ENCODE measurements around the gene FSCN2. TPM values are rescaled to one million over a fixed set of nuclear protein-coding genes. Genes with fewer than 3 reads are reported as not detected.

FSCN2 gene
- total RNA-seq, 1 experiment from 2014 or later: 1.6 TPM

DNA sequence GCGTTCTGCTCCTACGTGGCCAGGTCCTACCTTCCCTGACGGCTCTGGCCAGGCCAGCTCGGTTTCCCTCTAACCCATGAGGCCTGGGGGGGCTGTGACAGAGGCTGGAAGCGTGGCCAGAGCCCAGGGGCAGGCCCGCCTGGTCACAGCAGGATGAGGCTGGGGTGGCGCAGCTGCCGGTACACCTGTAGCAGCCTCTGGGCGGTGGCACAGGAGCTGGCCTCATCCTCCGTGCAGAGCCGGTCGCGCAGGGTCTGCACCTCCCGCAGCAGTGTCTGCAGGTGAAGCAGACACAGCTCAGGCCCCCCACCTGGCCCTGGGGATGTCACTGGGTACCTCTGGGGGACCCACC lies 12.5 kb downstream of the FSCN2 start:
- Mint-ChIP-seq H3K36me3 (ENCODE audit: insufficient read depth in 1 of 3, low read depth in 3 of 3) (peaks cover 5 to 25% (median 12%) of the 10 kb centered on the region in 3 experiments; a peak in 6 of 7 replicates), H3K4me3 (no peak overlapping the region), H3K9me3 (no peaks in the 10 kb centered on the region), H3K4me1 (0 out of 4 replicates have a peak, but pooled peaks cover 5 to 7% of the 10 kb centered on the region in 2 experiments), H3K27me3 (ENCODE audit: low read depth) (peaks cover 11% of the 10 kb centered on the region), H3K27ac (no peak overlapping the region)
- Histone ChIP-seq H3K9ac (ENCODE audit: extremely low read depth, insufficient read length, low read length) (no peak overlapping the region), H4K91ac (ENCODE audit: insufficient read length, low read depth, low read length) (no peak overlapping the region), H3K14ac (ENCODE audit: insufficient read depth, low read length) (no peak overlapping the region), H3K23ac (ENCODE audit: insufficient read length, low read depth, low read length) (no peak overlapping the region), H2BK20ac (ENCODE audit: low read depth, low read length, poor library complexity, severe bottlenecking) (no peak overlapping the region), H3K27me3 (ENCODE audit: insufficient read depth, low read length) (peaks cover 7% of the 10 kb centered on the region; the same call in 1 of the 2 replicates), H2BK15ac (ENCODE audit: low read depth, low read length) (no peak overlapping the region), H2AFZ (ENCODE audit: low read length) (no peak overlapping the region), H3K4me2 (ENCODE audit: insufficient read depth, insufficient read length, low read length) (no peak overlapping the region), H4K8ac (replicated peaks; ENCODE audit: insufficient read length, low read depth, low read length) (no peak overlapping the region), H3K27ac (ENCODE audit: insufficient read length, low read depth, low read length) (no peak overlapping the region), H4K20me1 (ENCODE audit: control insufficient read depth, insufficient read depth, insufficient read length) (peaks cover 4% of the 10 kb centered on the region), H3K79me2 (ENCODE audit: insufficient read depth, low read length) (no peaks in the 10 kb centered on the region), H2AK5ac (ENCODE audit: insufficient read length, low read length) (no peak overlapping the region), H3K9me3 (ENCODE audit: control insufficient read depth, low read depth, low read length) (no peaks in the 10 kb centered on the region), H3K79me1 (ENCODE audit: insufficient read depth, low read depth, low read length, poor library complexity, severe bottlenecking) (no peaks in the 10 kb centered on the region), H3K4ac (ENCODE audit: low read depth, low read length) (no peak overlapping the region), H4K5ac (ENCODE audit: insufficient read length, low read depth, low read length) (no peak overlapping the region), H3T11ph (ENCODE audit: low read length) (no peak overlapping the region), H3K23me2 (ENCODE audit: insufficient read length, low read depth, low read length, poor library complexity, severe bottlenecking) (peaks cover 5% of the 10 kb centered on the region), H3K4me1 (ENCODE audit: insufficient read depth, low read length) (no peaks in the 10 kb centered on the region), H3K18ac (ENCODE audit: insufficient read length, low read depth, low read length) (no peak overlapping the region), H3K56ac (ENCODE audit: insufficient read length, low read depth, low read length) (no peak overlapping the region), H2BK12ac (ENCODE audit: insufficient read length, low read depth, low read length) (no peak overlapping the region), H2BK120ac (ENCODE audit: low read depth, low read length, poor library complexity, severe bottlenecking) (no peak overlapping the region), H2BK5ac (ENCODE audit: insufficient read length, low read length) (no peak overlapping the region)
- DNase-seq: no peak
- no CpG with 5 or more reads among the region's 14 CpGs for WGBS (ENCODE audit: extremely low coverage, insufficient read length, low lambda C conversion rate)
- TF ChIP-seq, protein P1, sequence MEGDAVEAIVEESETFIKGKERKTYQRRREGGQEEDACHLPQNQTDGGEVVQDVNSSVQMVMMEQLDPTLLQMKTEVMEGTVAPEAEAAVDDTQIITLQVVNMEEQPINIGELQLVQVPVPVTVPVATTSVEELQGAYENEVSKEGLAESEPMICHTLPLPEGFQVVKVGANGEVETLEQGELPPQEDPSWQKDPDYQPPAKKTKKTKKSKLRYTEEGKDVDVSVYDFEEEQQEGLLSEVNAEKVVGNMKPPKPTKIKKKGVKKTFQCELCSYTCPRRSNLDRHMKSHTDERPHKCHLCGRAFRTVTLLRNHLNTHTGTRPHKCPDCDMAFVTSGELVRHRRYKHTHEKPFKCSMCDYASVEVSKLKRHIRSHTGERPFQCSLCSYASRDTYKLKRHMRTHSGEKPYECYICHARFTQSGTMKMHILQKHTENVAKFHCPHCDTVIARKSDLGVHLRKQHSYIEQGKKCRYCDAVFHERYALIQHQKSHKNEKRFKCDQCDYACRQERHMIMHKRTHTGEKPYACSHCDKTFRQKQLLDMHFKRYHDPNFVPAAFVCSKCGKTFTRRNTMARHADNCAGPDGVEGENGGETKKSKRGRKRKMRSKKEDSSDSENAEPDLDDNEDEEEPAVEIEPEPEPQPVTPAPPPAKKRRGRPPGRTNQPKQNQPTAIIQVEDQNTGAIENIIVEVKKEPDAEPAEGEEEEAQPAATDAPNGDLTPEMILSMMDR (conservative IDR thresholded peaks at IDR 0.05): no peak
